Psoas muscle (tissue), 8 donors: ENCODE data around the gene KRTAP2-2. TPM values are rescaled to one million over a fixed set of nuclear protein-coding genes. Genes with fewer than 3 reads are reported as not detected.
A peak's percentile ranks its signal among the peaks of the same experiment; 100 is the strongest.

Experiments
- ATAC-seq, 4 donors: fragments of 200-7000 bp; cut with Tn5 transposase; one replicate each; pipeline ENCODE4 v1.9.1; 2020; ENCODE audit warnings: moderate library complexity in 3 of 4, mild to moderate bottlenecking in 2 of 4
- DNase-seq, 2 donors: peaks; one replicate each; pipeline ENCODE4 v3.0.0-alpha.2; 2020
- H3K27ac ChIP-seq: fragments of 200-600 bp; one replicate; pipeline ENCODE4 v1.8.0; 2022
- H3K27me3 ChIP-seq, 3 donors: fragments of 200-600 bp in 1 of 3; one replicate each; pipeline versions ENCODE4 v1.6.1 to v1.8.0; 2013 to 2022; ENCODE audit warnings: low read length in 2 of 3, mild to moderate bottlenecking in 2 of 3, moderate library complexity in 1 of 3; ENCODE audit not compliant: insufficient read depth in 3 of 3
- H3K36me3 ChIP-seq, 2 donors: fragments of 200-600 bp in 1 of 2; one replicate each; pipeline versions ENCODE4 v1.6.1 to v1.8.0; 2013 to 2022; ENCODE audit warnings: low read depth in 1 of 2, mild to moderate bottlenecking in 1 of 2, moderate library complexity in 1 of 2; ENCODE audit not compliant: insufficient read depth in 1 of 2
- H3K4me1 ChIP-seq: fragments of 200-600 bp; one replicate; pipeline ENCODE4 v1.8.0; 2022
- H3K4me3 ChIP-seq: fragments of 200-600 bp; one replicate; pipeline ENCODE4 v1.8.0; 2022; ENCODE audit warnings: mild to moderate bottlenecking
- H3K9me3 ChIP-seq: fragments of 200-600 bp; one replicate; pipeline ENCODE4 v1.8.0; 2022
- WGBS, 3 donors: extraction: QIAGEN DNeasy Blood & Tissue Kit; methylation state at CpG; one replicate each; pipeline versions ENCODE4 v1.1.6 to v1.1.7; 2013; 5-methylcytosine and 5-hydroxymethylcytosine counted together
- intact Hi-C, 2 donors: fragments of 100-400 bp; cut with DNase I; formaldehyde crosslinking; loops; one replicate each; pipeline versions ENCODE4 v1.11.0 to v1.14.2; 2022
- polyA plus RNA-seq, 3 donors: library from polyadenylated mRNA; stranded (reverse); fragments of 200-250 nt; gene quantifications; one replicate each; pipeline ENCODE4 v1.2.3, GENCODE V29; 2013
- total RNA-seq, 4 donors: library from RNA; stranded (reverse); fragmentation: NEBNext Ultra II Directional in 2 of 4; extraction: Animal tissue kit (Norgen Biotek cat#: 25700) in 2 of 4; gene quantifications; one replicate each; pipeline versions ENCODE4 v1.2.1 to v1.2.4, GENCODE V29; 2021 to 2023
- TF ChIP-seq, protein P1 (sequence below): fragments of 200-600 bp; IDR thresholded peaks from one replicate; pipeline ENCODE4 v1.8.0; 2022; ENCODE audit warnings: antibody characterized with exemption
- donor health status: healthy with polysubstance abuse.
- donor health status: DM: no; HTN: no; CAD: no; lungs with moderate emphysema.
- donor health status: Bipolar disorder and iron deficiency.
- donor health status: healthy.
- donor health status: DM: yes; HTN: yes; CAD: no.
- donor health status: DM: no; HTN: no; CAD: no.
- donor health status: DM: no; HTN: no; CAD: no.
- donor health status: DM: yes; HTN: yes; CAD: no.

The KRTAP2-2 gene
- total and polyA plus RNA-seq, 7 donors = not detected

GRCh38 chr17:41016578-41017215 is 38.3 kb downstream of the KRTAP2-2 start:
- ATAC-seq = no peak
- intact Hi-C loops = no loop called here
- WGBS, 3 donors = 83 to 87% (median 83%) methylated on average over 13 of the region's 13 CpGs

DNA sequence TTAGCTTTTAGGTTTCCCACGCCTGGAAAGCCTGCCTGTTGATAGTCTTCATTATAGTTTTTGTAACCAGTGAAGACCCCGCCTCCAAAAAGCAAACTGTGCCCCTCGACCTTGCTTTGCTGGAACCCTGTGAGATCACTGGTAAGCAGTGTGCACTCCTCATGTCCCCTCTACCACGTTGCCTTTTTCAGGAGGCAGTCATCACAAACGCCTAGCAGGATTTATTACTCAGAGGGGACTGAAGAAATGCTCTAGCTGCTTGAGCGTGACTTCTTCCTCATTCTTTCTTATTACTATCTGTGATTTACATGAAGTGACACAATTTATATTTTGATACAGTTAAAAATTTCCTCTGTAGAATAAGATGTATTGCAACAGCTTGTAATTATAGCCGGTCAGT is 39.6 kb downstream of the KRTAP2-2 start:
- H3K36me3 ChIP-seq = no peaks in the 10 kb centered on the region
- ATAC-seq (no peak), DNase-seq (no peak)
- intact Hi-C loops = no loop called here
- H3K27ac ChIP-seq = no peak overlapping the region
- no peaks in the 10 kb centered on the region for H3K4me1 ChIP-seq
- H3K27me3 ChIP-seq = peaks cover 0 to 4% (median 0%) of the 10 kb centered on the region in 3 donors
- 65 to 68% (median 67%) methylated on average over 7 of the region's 7 CpGs for WGBS, 3 donors
- TF ChIP-seq, protein P1, sequence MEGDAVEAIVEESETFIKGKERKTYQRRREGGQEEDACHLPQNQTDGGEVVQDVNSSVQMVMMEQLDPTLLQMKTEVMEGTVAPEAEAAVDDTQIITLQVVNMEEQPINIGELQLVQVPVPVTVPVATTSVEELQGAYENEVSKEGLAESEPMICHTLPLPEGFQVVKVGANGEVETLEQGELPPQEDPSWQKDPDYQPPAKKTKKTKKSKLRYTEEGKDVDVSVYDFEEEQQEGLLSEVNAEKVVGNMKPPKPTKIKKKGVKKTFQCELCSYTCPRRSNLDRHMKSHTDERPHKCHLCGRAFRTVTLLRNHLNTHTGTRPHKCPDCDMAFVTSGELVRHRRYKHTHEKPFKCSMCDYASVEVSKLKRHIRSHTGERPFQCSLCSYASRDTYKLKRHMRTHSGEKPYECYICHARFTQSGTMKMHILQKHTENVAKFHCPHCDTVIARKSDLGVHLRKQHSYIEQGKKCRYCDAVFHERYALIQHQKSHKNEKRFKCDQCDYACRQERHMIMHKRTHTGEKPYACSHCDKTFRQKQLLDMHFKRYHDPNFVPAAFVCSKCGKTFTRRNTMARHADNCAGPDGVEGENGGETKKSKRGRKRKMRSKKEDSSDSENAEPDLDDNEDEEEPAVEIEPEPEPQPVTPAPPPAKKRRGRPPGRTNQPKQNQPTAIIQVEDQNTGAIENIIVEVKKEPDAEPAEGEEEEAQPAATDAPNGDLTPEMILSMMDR = no peak
- no peak overlapping the region for H3K4me3 ChIP-seq
- no peaks in the 10 kb centered on the region for H3K9me3 ChIP-seq

More at GRCh38 chr17:41016578-41017215, 38.3 kb downstream of the KRTAP2-2 start:
- H3K9me3 ChIP-seq = no peaks in the 10 kb centered on the region
- H3K27ac ChIP-seq = no peak overlapping the region
- H3K4me1 ChIP-seq = no peaks in the 10 kb centered on the region
- TF ChIP-seq, protein P1 = no peak
- H3K27me3 ChIP-seq = no peaks in the 10 kb centered on the region
- no peak for DNase-seq
- no peak overlapping the region for H3K4me3 ChIP-seq
- no peaks in the 10 kb centered on the region for H3K36me3 ChIP-seq

- no peaks in the 10 kb centered on the region for H3K9me3 ChIP-seq
- TF ChIP-seq, protein P1 = no peak
- H3K27ac ChIP-seq = no peak overlapping the region
- no peak overlapping the region for H3K4me3 ChIP-seq
- DNase-seq (no peak), ATAC-seq (peak in 3 of 4 donors; percentile 44 to 65 (median 61))
- H3K36me3 ChIP-seq = no peaks in the 10 kb centered on the region
- intact Hi-C loops = no loop called here
- 6 to 10% (median 7%) methylated on average over 1 of the region's 1 CpG for WGBS, 3 donors
- no peaks in the 10 kb centered on the region for H3K4me1 ChIP-seq
- peaks cover 0 to 4% (median 0%) of the 10 kb centered on the region in 3 donors for H3K27me3 ChIP-seq
Observed at GRCh38 chr17:41013606-41014005, 41.4 kb downstream of the KRTAP2-2 start.

DNA sequence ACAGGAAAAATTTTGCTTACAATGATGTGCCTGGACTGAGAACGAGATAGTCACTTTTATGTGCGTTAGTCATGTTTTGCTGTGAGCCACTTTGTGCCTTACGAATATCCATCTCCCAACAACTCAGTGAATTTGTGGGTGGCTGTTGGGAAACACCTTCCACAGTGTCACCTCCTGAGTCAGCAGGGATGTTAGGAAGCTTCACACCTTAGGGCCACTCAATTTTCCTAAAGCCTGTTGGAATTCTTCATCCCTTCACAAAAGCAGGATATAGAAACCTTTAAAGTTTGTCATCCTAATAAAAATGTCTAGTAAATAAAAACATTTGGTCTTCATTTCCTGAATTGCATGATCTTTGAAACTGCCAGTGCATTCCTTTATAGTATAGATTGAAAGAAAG is 41.8 kb downstream of the KRTAP2-2 start:
- no peak for ATAC-seq
- H3K27ac ChIP-seq = no peak overlapping the region
- H3K36me3 ChIP-seq = no peaks in the 10 kb centered on the region
- peaks cover 0 to 4% (median 0%) of the 10 kb centered on the region in 3 donors for H3K27me3 ChIP-seq
- DNase-seq = no peak
- H3K4me3 ChIP-seq = no peak overlapping the region
- no peaks in the 10 kb centered on the region for H3K4me1 ChIP-seq
- intact Hi-C loops = no loop called here
- WGBS, 3 donors = 64 to 77% (median 69%) methylated on average over 3 of the region's 3 CpGs
- H3K9me3 ChIP-seq = no peaks in the 10 kb centered on the region
- TF ChIP-seq, protein P1 = no peak
